ENCODE measurements around the gene SCRN2.

The SCRN2 gene

GRCh38 chr17:47802341-47803022 is 38.6 kb downstream of the SCRN2 start:
- DNase-seq, result peak; percentile 57

DNA sequence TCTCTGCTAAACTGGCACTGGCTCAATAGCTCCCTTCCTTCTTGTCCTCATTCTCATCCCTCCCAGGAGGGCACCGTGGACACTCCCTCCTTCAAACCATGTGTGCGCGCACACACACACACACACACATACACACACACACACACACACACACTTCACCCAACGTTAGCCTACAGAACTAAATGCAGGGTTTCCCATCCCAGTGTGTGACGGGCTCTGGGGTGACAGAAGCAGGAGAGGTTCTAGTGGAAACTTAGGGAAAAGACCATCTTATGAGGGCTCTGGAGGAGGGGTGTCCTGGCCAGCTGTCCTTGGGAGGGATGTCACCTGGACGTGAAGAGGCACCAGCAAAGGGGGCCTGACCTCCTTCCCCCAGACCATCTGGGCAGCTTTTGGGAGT is 39.2 kb downstream of the SCRN2 start:
- DNase-seq, result no peak

DNA sequence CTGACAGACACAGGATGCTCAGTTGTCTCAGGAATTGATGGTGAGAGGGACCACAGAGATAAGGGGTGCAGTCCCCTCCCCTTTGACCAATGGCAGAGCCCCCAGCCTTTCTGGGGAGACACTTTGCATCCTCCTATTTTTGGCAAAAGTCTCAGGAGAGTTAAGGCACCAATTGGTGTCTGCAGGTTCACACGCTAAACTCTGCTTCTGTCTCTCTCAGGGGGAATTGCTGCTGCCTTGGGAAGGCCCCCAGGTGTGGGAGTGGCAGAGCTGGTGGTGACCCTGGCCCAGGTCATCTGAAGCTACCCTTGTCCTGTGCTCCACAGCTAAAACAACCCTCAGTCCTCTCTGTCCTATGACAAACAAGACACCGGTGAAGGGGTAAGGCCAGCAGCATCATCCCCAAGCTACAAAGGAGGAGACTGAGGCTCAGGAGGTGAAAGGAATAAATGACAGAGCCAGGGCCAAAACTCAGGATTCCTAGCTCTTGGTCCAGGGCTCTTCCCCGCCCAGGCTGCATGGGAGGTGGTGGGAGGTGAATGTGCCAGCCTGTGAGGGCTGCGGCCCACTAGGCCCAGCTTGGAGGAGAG is 39.8 kb downstream of the SCRN2 start:
- DNase-seq, result no peak

DNA sequence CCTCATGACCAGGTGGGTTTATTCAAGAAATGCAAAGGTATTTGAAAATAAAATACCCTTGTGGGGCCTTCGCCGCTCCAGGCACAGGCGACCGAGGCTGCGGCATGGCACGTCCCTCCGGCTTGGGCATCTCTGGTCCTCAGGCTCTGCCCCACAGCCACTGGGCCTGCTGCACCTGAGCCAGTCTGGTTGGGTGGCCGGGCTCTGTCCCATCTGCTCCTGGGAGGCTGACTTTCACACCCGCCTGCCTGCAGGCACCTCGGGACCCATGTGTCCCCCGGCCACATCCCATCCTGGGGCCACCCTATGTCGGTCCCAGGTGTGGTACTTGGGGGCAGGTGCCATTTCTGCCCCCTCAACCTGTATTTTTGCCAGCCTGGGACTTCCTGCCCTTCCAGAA is 40.4 kb downstream of the SCRN2 start:
- DNase-seq, result no peak

GRCh38 chr17:47797797-47798196 is 43.3 kb downstream of the SCRN2 start:
- no peak for DNase-seq

GRCh38 chr17:47792979-47793378 is 48.1 kb downstream of the SCRN2 start:
- no peak for DNase-seq

- no peak for DNase-seq
Measured at GRCh38 chr17:47792457-47792856, 48.6 kb downstream of the SCRN2 start.

DNA sequence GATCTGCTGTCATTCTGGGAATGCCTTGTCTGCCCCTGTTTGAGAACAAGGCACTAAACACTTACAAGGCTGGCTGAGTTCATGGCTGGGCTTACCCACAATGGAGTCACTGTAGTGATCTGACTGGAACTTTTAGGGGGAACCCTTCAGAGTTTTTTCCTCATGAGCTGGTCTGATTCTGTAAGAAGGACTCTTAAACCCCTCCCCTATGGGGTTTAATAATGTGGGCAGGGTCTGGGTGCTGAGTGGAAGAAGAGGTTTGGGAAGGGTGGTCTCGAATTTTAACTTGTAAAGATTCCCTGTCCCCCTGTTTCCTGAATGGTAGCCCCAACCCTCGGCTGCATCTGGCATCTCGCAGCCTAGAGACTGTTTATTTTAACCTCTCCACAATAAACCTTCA is 50.0 kb downstream of the SCRN2 start:
- no peak for DNase-seq

DNA sequence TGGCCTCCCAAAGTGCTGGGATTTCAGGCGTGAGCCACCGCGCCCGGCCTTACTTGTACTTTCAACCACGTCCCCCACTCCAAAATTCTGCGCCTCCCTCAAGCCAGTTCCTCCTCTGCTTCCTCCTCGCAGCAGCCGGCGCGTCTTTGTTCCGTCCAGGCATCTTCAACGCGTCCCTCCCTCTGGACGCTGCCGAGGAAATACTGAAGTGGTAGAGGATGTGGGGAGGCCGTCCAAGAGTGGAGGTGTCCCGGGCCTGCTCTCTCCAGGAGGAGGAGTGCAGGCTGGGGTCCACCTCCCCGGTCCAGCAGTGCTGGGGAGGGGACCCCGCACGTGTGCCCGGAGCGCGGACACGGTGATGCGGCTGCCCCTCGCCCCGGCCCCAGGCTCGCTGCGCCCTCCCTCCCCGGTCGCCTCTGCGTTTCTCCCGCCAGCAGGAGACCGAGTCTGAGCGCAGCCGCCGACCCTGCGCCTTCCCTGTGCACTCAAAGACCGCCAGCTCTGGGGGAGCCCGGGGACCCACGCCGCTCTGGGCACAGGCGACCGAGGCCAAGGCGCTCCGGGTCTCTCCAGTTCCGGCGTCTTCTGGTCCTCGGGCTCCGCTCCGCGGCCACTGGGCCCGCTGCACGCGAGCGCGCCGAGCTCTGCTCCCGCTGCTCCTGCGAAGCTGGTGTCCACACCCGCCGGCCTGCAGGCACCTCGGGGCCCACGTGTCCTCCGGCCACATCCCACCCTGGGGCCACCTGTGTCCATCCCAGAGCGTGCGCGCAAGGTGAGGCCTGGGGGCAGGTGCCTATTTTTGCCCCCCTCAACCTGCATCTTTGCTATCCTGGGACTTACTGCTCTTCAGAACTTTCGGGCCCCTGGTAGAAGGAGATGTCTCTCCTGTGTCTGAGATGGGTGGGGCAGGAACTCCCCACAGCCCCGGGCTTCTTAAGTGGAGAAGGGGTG is 51.2 kb downstream of the SCRN2 start:
- DNase-seq, result peak; percentile 51
